NCI-H526 treated with DMSO at 0.1 percent for 48 hours (cell line): ENCODE data around the gene SLC25A3.
"Not testable (repeated sequence)": the region's sequence is repeated elsewhere in the genome, so short reads cannot be mapped to it uniquely, and the experiment has no call there.

Source experiments
- DNase-seq: peaks from one replicate; lab custom pipeline; 2025; lab: John Stamatoyannopoulos, UW

SLC25A3 gene

GRCh38 chr12:98593351-98594049 is at the start of gene SLC25A3:
Gene SLC25A3, plus strand, starts transcription at chr12:98593686. Its CDS starts 293 bp downstream, at chr12:98593979.
- peak; percentile 94 for DNase-seq

GRCh38 chr12:98543701-98544100 is 49.8 kb upstream of the SLC25A3 start:
- DNase-seq = no peak

GRCh38 chr12:98544751-98545150 is 48.7 kb upstream of the SLC25A3 start:
- no peak for DNase-seq

- DNase-seq = no peak
Observed at GRCh38 chr12:98549371-98550110, 43.9 kb upstream of the SLC25A3 start.

- no peak for DNase-seq
Observed at GRCh38 chr12:98551787-98552186, 41.7 kb upstream of the SLC25A3 start.

- not testable (repeated sequence) for DNase-seq
Observed at GRCh38 chr12:98558097-98558496, 35.4 kb upstream of the SLC25A3 start.

- no peak for DNase-seq
Observed at GRCh38 chr12:98559666-98560065, 33.8 kb upstream of the SLC25A3 start.

GRCh38 chr12:98561846-98562245 is 31.6 kb upstream of the SLC25A3 start:
- DNase-seq = no peak

- no peak for DNase-seq
Observed at GRCh38 chr12:98572010-98572409, 21.5 kb upstream of the SLC25A3 start.

- no peak for DNase-seq
Observed at GRCh38 chr12:98574110-98574509, 19.4 kb upstream of the SLC25A3 start.

- no peak for DNase-seq
Observed at GRCh38 chr12:98575013-98575412, 18.5 kb upstream of the SLC25A3 start.

GRCh38 chr12:98576795-98577194 is 16.7 kb upstream of the SLC25A3 start:
- not testable (repeated sequence) for DNase-seq

- DNase-seq = no peak
Observed at GRCh38 chr12:98578392-98578791, 15.1 kb upstream of the SLC25A3 start.

- DNase-seq = no peak
Observed at GRCh38 chr12:98578821-98579220, 14.7 kb upstream of the SLC25A3 start.

GRCh38 chr12:98579347-98579746 is 14.1 kb upstream of the SLC25A3 start:
- DNase-seq = no peak

GRCh38 chr12:98579835-98580234 is 13.7 kb upstream of the SLC25A3 start:
- DNase-seq = no peak

GRCh38 chr12:98580695-98581094 is 12.8 kb upstream of the SLC25A3 start:
- DNase-seq = no peak

- DNase-seq = peak; percentile 60
Observed at GRCh38 chr12:98581101-98581500, 12.4 kb upstream of the SLC25A3 start.

- no peak for DNase-seq
Observed at GRCh38 chr12:98582093-98582492, 11.4 kb upstream of the SLC25A3 start.

- DNase-seq = peak; percentile 16
Observed at GRCh38 chr12:98587084-98587483, 6.4 kb upstream of the SLC25A3 start.

GRCh38 chr12:98591209-98591608 is 2.3 kb upstream of the SLC25A3 start:
- DNase-seq = no peak

GRCh38 chr12:98592825-98593322 is 612 bp upstream of the SLC25A3 start:
- no peak for DNase-seq
